ENCODE measurements around the gene PODNL1.

Gene PODNL1

DNA sequence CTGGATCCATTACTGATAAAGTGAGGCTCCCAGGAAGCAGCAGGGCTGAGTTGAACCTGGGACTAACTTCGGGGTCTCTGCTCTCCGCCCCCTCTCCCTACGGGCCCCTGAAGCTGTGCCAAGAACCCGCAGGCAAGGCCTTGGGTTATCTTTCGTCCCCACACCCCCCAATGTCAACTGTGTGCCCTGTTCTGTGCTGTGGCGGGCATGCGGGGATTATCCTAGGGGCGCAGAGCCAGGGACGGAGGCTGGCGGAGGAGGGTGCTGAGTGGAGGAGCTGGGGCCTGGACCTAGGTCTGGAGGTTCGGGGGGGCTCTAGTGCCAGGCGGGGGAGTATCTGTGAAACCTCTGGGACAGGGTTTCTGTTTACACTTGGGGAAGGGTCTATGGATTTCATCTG, 41.5 kb upstream of the PODNL1 start:
- Histone ChIP-seq H3K4me2 (ENCODE audit: low read length) (peak overlapping the region; percentile 81), H2AK5ac (ENCODE audit: low read length) (no peak overlapping the region), H4K12ac (ENCODE audit: low read depth, low read length) (no peak overlapping the region), H3K4me3 (ENCODE audit: low read depth, low read length) (no peak overlapping the region), H2BK5ac (ENCODE audit: low read depth, low read length, poor library complexity) (no peak overlapping the region), H3K4ac (ENCODE audit: low read depth, low read length) (no peak overlapping the region), H3K36me3 (ENCODE audit: control insufficient read depth in 1 of 2, insufficient read depth in 2 of 2, low read length in 2 of 2) (peaks cover 25 to 28% of the 10 kb centered on the region in 2 experiments), H3K9me3 (ENCODE audit: insufficient read depth, low read depth, low read length) (peaks cover 2% of the 10 kb centered on the region), H3K4me1 (ENCODE audit: control insufficient read depth in 1 of 2, insufficient read depth in 2 of 2, low read length in 2 of 2) (peaks cover 13 to 25% of the 10 kb centered on the region in 2 experiments), H3K18ac (ENCODE audit: low read length) (no peak overlapping the region), H3K9ac (ENCODE audit: low read length) (no peak overlapping the region), H3K79me2 (ENCODE audit: control insufficient read depth, insufficient read depth, low read length, poor library complexity) (peaks cover 2% of the 10 kb centered on the region), H4K91ac (ENCODE audit: low read depth, low read length) (peak overlapping the region; percentile 21), H3K23ac (ENCODE audit: low read length) (no peak overlapping the region), H3K27ac (ENCODE audit: low read depth, low read length) (no peak overlapping the region), H3K14ac (ENCODE audit: low read length) (no peak overlapping the region), H2BK12ac (ENCODE audit: low read length) (no peak overlapping the region), H3K27me3 (ENCODE audit: insufficient read depth, low read length) (no peaks in the 10 kb centered on the region), H3K79me1 (ENCODE audit: low read length) (peaks cover 4% of the 10 kb centered on the region), H2BK120ac (ENCODE audit: insufficient read depth, low read length, poor library complexity) (no peak overlapping the region), H2AFZ (ENCODE audit: insufficient read depth, low read length, poor library complexity) (no peak overlapping the region), H4K8ac (ENCODE audit: low read depth, low read length) (no peak overlapping the region)
- no peak for DNase-seq
- no CpG with 5 or more reads among the region's 12 CpGs for WGBS (ENCODE audit: extremely low coverage, insufficient coverage, insufficient read length)

GRCh38 chr19:13979244-13979615, 41.0 kb upstream of the PODNL1 start:
- peak overlapping the region; percentile 65 for H4K8ac ChIP-seq (ENCODE audit: low read depth, low read length)
- H3K4me3 ChIP-seq (ENCODE audit: low read depth, low read length): no peak overlapping the region
- H3K9me3 ChIP-seq (ENCODE audit: insufficient read depth, low read depth, low read length): peaks cover 2% of the 10 kb centered on the region
- H4K91ac ChIP-seq (ENCODE audit: low read depth, low read length): peak overlapping the region; percentile 75
- peak overlapping the region; percentile 32 for H3K27ac ChIP-seq (ENCODE audit: low read depth, low read length)
- peaks cover 13 to 27% of the 10 kb centered on the region in 2 experiments for H3K4me1 ChIP-seq (ENCODE audit: control insufficient read depth in 1 of 2, insufficient read depth in 2 of 2, low read length in 2 of 2)
- H3K27me3 ChIP-seq (ENCODE audit: insufficient read depth, low read length): no peaks in the 10 kb centered on the region
- no peak for DNase-seq
- H3K23ac ChIP-seq (ENCODE audit: low read length): no peak overlapping the region
- H3K36me3 ChIP-seq (ENCODE audit: control insufficient read depth in 1 of 2, insufficient read depth in 2 of 2, low read length in 2 of 2): peaks cover 25 to 28% of the 10 kb centered on the region in 2 experiments
- no peak overlapping the region for H2AK5ac ChIP-seq (ENCODE audit: low read length)
- H2AFZ ChIP-seq (ENCODE audit: insufficient read depth, low read length, poor library complexity): peak overlapping the region; percentile 50
- H2BK12ac ChIP-seq (ENCODE audit: low read length): no peak overlapping the region
- peaks cover 2% of the 10 kb centered on the region for H3K79me2 ChIP-seq (ENCODE audit: control insufficient read depth, insufficient read depth, low read length, poor library complexity)
- no peak overlapping the region for H2BK120ac ChIP-seq (ENCODE audit: insufficient read depth, low read length, poor library complexity)
- H3K79me1 ChIP-seq (ENCODE audit: low read length): peaks cover 4% of the 10 kb centered on the region
- H3K9ac ChIP-seq (ENCODE audit: low read length): no peak overlapping the region
- peak overlapping the region; percentile 81 for H3K4me2 ChIP-seq (ENCODE audit: low read length)
- H4K12ac ChIP-seq (ENCODE audit: low read depth, low read length): peak overlapping the region; percentile 64
- peak overlapping the region; percentile 59 for H3K14ac ChIP-seq (ENCODE audit: low read length)
- H2BK5ac ChIP-seq (ENCODE audit: low read depth, low read length, poor library complexity): peak overlapping the region; percentile 15
- H3K4ac ChIP-seq (ENCODE audit: low read depth, low read length): no peak overlapping the region
- no CpG with 5 or more reads among the region's 12 CpGs for WGBS (ENCODE audit: extremely low coverage, insufficient coverage, insufficient read length)
- peak overlapping the region; percentile 76 for H3K18ac ChIP-seq (ENCODE audit: low read length)

GRCh38 chr19:13978351-13979243, 40.4 kb upstream of the PODNL1 start:
- H3K9me3 ChIP-seq (ENCODE audit: insufficient read depth, low read depth, low read length): peaks cover 2% of the 10 kb centered on the region
- H3K79me2 ChIP-seq (ENCODE audit: control insufficient read depth, insufficient read depth, low read length, poor library complexity): peaks cover 2% of the 10 kb centered on the region
- peak overlapping the region; percentile 64 for H2BK120ac ChIP-seq (ENCODE audit: insufficient read depth, low read length, poor library complexity)
- H3K23ac ChIP-seq (ENCODE audit: low read length): no peak overlapping the region
- peak overlapping the region; percentile 65 for H3K4me3 ChIP-seq (ENCODE audit: low read depth, low read length)
- peak overlapping the region; percentile 75 for H4K91ac ChIP-seq (ENCODE audit: low read depth, low read length)
- no peaks in the 10 kb centered on the region for H3K27me3 ChIP-seq (ENCODE audit: insufficient read depth, low read length)
- H3K4me1 ChIP-seq (ENCODE audit: control insufficient read depth in 1 of 2, insufficient read depth in 2 of 2, low read length in 2 of 2): peaks cover 13 to 27% of the 10 kb centered on the region in 2 experiments
- H2AFZ ChIP-seq (ENCODE audit: insufficient read depth, low read length, poor library complexity): peak overlapping the region; percentile 59
- peak overlapping the region; percentile 64 for H4K12ac ChIP-seq (ENCODE audit: low read depth, low read length)
- H4K8ac ChIP-seq (ENCODE audit: low read depth, low read length): peak overlapping the region; percentile 79
- H2BK5ac ChIP-seq (ENCODE audit: low read depth, low read length, poor library complexity): peak overlapping the region; percentile 15
- H3K4me2 ChIP-seq (ENCODE audit: low read length): peak overlapping the region; percentile 81
- peak overlapping the region; percentile 48 for H3K4ac ChIP-seq (ENCODE audit: low read depth, low read length)
- H3K36me3 ChIP-seq (ENCODE audit: control insufficient read depth in 1 of 2, insufficient read depth in 2 of 2, low read length in 2 of 2): peaks cover 25 to 28% of the 10 kb centered on the region in 2 experiments
- H3K14ac ChIP-seq (ENCODE audit: low read length): peak overlapping the region; percentile 59
- no peak for DNase-seq
- no peak overlapping the region for H3K9ac ChIP-seq (ENCODE audit: low read length)
- H3K18ac ChIP-seq (ENCODE audit: low read length): peak overlapping the region; percentile 76
- no CpG with 5 or more reads among the region's 74 CpGs for WGBS (ENCODE audit: extremely low coverage, insufficient coverage, insufficient read length)
- H3K79me1 ChIP-seq (ENCODE audit: low read length): peaks cover 4% of the 10 kb centered on the region
- H2AK5ac ChIP-seq (ENCODE audit: low read length): peak overlapping the region; percentile 93
- peak overlapping the region; percentile 32 for H3K27ac ChIP-seq (ENCODE audit: low read depth, low read length)
- peak overlapping the region; percentile 48 for H2BK12ac ChIP-seq (ENCODE audit: low read length)

DNA sequence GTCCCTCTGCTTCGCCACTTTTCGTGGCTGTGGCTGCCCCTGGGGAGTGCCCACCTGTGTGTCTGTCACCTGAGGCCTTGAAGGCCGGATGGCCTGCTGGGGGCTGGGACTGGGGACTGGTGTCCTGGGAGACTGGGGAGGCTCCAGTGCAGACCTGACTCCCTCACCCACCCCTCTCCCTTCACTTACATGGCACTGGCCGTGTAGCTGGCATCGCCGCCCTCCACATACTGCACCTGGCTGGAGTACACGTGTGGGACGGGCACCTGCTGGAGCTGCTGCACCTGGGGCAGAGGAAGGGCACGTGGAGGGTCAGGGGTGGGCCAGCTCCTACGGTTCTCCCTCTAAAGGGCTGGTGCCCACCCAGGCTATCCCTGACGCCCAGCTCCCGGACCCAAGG, 39.6 kb upstream of the PODNL1 start:
- H2BK120ac ChIP-seq (ENCODE audit: insufficient read depth, low read length, poor library complexity): peak overlapping the region; percentile 64
- peaks cover 2% of the 10 kb centered on the region for H3K9me3 ChIP-seq (ENCODE audit: insufficient read depth, low read depth, low read length)
- H3K14ac ChIP-seq (ENCODE audit: low read length): peak overlapping the region; percentile 53
- H2BK12ac ChIP-seq (ENCODE audit: low read length): peak overlapping the region; percentile 48
- H3K79me1 ChIP-seq (ENCODE audit: low read length): peaks cover 4% of the 10 kb centered on the region
- peak overlapping the region; percentile 93 for H2AK5ac ChIP-seq (ENCODE audit: low read length)
- peaks cover 2% of the 10 kb centered on the region for H3K79me2 ChIP-seq (ENCODE audit: control insufficient read depth, insufficient read depth, low read length, poor library complexity)
- peak overlapping the region; percentile 60 for H3K18ac ChIP-seq (ENCODE audit: low read length)
- peak overlapping the region; percentile 64 for H4K91ac ChIP-seq (ENCODE audit: low read depth, low read length)
- no peak overlapping the region for H3K4ac ChIP-seq (ENCODE audit: low read depth, low read length)
- H2BK5ac ChIP-seq (ENCODE audit: low read depth, low read length, poor library complexity): no peak overlapping the region
- H3K36me3 ChIP-seq (ENCODE audit: control insufficient read depth in 1 of 2, insufficient read depth in 2 of 2, low read length in 2 of 2): peaks cover 27 to 29% of the 10 kb centered on the region in 2 experiments
- peak overlapping the region; percentile 29 for H3K4me2 ChIP-seq (ENCODE audit: low read length)
- DNase-seq: no peak
- peak overlapping the region; percentile 79 for H4K12ac ChIP-seq (ENCODE audit: low read depth, low read length)
- no CpG with 5 or more reads among the region's 12 CpGs for WGBS (ENCODE audit: extremely low coverage, insufficient coverage, insufficient read length)
- H3K9ac ChIP-seq (ENCODE audit: low read length): no peak overlapping the region
- H4K8ac ChIP-seq (ENCODE audit: low read depth, low read length): peak overlapping the region; percentile 79
- no peak overlapping the region for H3K23ac ChIP-seq (ENCODE audit: low read length)
- no peak overlapping the region for H3K27ac ChIP-seq (ENCODE audit: low read depth, low read length)
- H2AFZ ChIP-seq (ENCODE audit: insufficient read depth, low read length, poor library complexity): peak overlapping the region; percentile 44
- no peaks in the 10 kb centered on the region for H3K27me3 ChIP-seq (ENCODE audit: insufficient read depth, low read length)
- no peak overlapping the region for H3K4me3 ChIP-seq (ENCODE audit: low read depth, low read length)
- peaks cover 13 to 27% of the 10 kb centered on the region in 2 experiments for H3K4me1 ChIP-seq (ENCODE audit: control insufficient read depth in 1 of 2, insufficient read depth in 2 of 2, low read length in 2 of 2)
